ENCODE data around the gene LZTS2. TPM values are rescaled to one million over a fixed set of nuclear protein-coding genes. Genes with fewer than 3 reads are reported as not detected.

Gene LZTS2
- total and polyA plus RNA-seq, 4 donors = 2.1 to 10.3 (median 9.5) TPM

- TF ChIP-seq REST (IDR thresholded peaks at IDR 0.05) (no peak), FOXA2 (IDR thresholded peaks at IDR 0.05) (no peak), HNF4G (IDR thresholded peaks at IDR 0.05) (no peak), RAD21 (IDR thresholded peaks at IDR 0.05) (no peak), GABPA (IDR thresholded peaks at IDR 0.05 in 1 of 2, conservative IDR thresholded peaks at IDR 0.05 in 1 of 2) (no peak)
Observed at GRCh38 chr10:100978901-100979195, 20.8 kb upstream of the LZTS2 start (continued).

- Histone ChIP-seq H3K36me3 (ENCODE audit: control insufficient read depth in 4 of 4, insufficient read depth in 3 of 4, low read depth in 1 of 4, low read length in 3 of 4) (peaks cover 6 to 57% (median 27%) of the 10 kb centered on the region in 4 donors), H3K9me3 (ENCODE audit: control insufficient read depth in 4 of 4, low read length in 3 of 4) (no peaks in the 10 kb centered on the region), H3K4me1 (ENCODE audit: control insufficient read depth in 4 of 4, insufficient read depth in 4 of 4, low read length in 3 of 4) (no peaks in the 10 kb centered on the region), H3K9ac (ENCODE audit: low read depth in 1 of 2, low read length in 2 of 2) (no peak overlapping the region), H3K27me3 (ENCODE audit: control insufficient read depth in 4 of 4, insufficient read depth in 4 of 4, low read length in 3 of 4) (no peaks in the 10 kb centered on the region), H3K4me3 (ENCODE audit: low read depth in 1 of 3, low read length in 3 of 3) (no peak overlapping the region), H3K27ac (ENCODE audit: low read depth in 1 of 2, low read length in 2 of 2) (no peak overlapping the region)
- TF ChIP-seq RXRA (IDR thresholded peaks at IDR 0.05) (no peak), SP1 (IDR thresholded peaks at IDR 0.05) (no peak), TAF1 (conservative IDR thresholded peaks at IDR 0.05) (no peak), FOXA1 (IDR thresholded peaks at IDR 0.05) (no peak), ATF3 (IDR thresholded peaks at IDR 0.05) (no peak), YY1 (IDR thresholded peaks at IDR 0.05) (no peak), JUND (IDR thresholded peaks at IDR 0.05) (no peak), FOXA2 (IDR thresholded peaks at IDR 0.05) (no peak), REST (IDR thresholded peaks at IDR 0.05) (no peak)
- no peak for DNase-seq (ENCODE audit: low spot score)
- 97% methylated on average over 16 of the region's 16 CpGs for WGBS
Observed at GRCh38 chr10:100979791-100980272, 19.8 kb upstream of the LZTS2 start.

- Histone ChIP-seq H3K4me3 (ENCODE audit: low read depth in 1 of 3, low read length in 3 of 3) (no peak overlapping the region), H3K9ac (ENCODE audit: low read depth in 1 of 2, low read length in 2 of 2) (no peak overlapping the region), H3K9me3 (ENCODE audit: control insufficient read depth in 4 of 4, low read length in 3 of 4) (no peaks in the 10 kb centered on the region), H3K4me1 (ENCODE audit: control insufficient read depth in 4 of 4, insufficient read depth in 4 of 4, low read length in 3 of 4) (peaks cover 0 to 4% (median under 1%) of the 10 kb centered on the region in 4 donors), H3K27ac (ENCODE audit: low read depth in 1 of 2, low read length in 2 of 2) (no peak overlapping the region), H3K36me3 (ENCODE audit: control insufficient read depth in 4 of 4, insufficient read depth in 3 of 4, low read depth in 1 of 4, low read length in 3 of 4) (peaks cover 6 to 55% (median 27%) of the 10 kb centered on the region in 4 donors), H3K27me3 (ENCODE audit: control insufficient read depth in 4 of 4, insufficient read depth in 4 of 4, low read length in 3 of 4) (no peaks in the 10 kb centered on the region)
- DNase-seq (ENCODE audit: low spot score) = no peak
- no peak for TF ChIP-seq CTCF (IDR thresholded peaks at IDR 0.05; ENCODE audit: low read depth, low read length, missing input control)
- no peak for TF ChIP-seq MAX (IDR thresholded peaks at IDR 0.05)
- no peak for TF ChIP-seq TAF1 (conservative IDR thresholded peaks at IDR 0.05)
- no peak for TF ChIP-seq NR2F2 (IDR thresholded peaks at IDR 0.05)
- TF ChIP-seq RAD21 (IDR thresholded peaks at IDR 0.05) = no peak
- no peak for TF ChIP-seq YY1 (IDR thresholded peaks at IDR 0.05)
- TF ChIP-seq ATF3 (IDR thresholded peaks at IDR 0.05) = no peak
- no peak for TF ChIP-seq SP1 (IDR thresholded peaks at IDR 0.05)
- TF ChIP-seq HNF4G (IDR thresholded peaks at IDR 0.05) = no peak
- TF ChIP-seq FOXA2 (IDR thresholded peaks at IDR 0.05) = no peak
- TF ChIP-seq HNF4A (conservative IDR thresholded peaks at IDR 0.05) = no peak
- no peak for TF ChIP-seq EGR1 (IDR thresholded peaks at IDR 0.05; ENCODE audit: low read depth in 2 of 2)
- TF ChIP-seq RXRA (IDR thresholded peaks at IDR 0.05) = no peak
- TF ChIP-seq GABPA (IDR thresholded peaks at IDR 0.05 in 1 of 2, conservative IDR thresholded peaks at IDR 0.05 in 1 of 2) = no peak
- TF ChIP-seq JUND (IDR thresholded peaks at IDR 0.05) = no peak
- no peak for TF ChIP-seq FOXA1 (IDR thresholded peaks at IDR 0.05)
- WGBS = 93% methylated on average over 2 of the region's 2 CpGs
Observed at GRCh38 chr10:100980311-100980710, 19.3 kb upstream of the LZTS2 start.
